ENCODE data around the gene FMNL3.
"Not testable (repeated sequence)": the region's sequence is repeated elsewhere in the genome, so short reads cannot be mapped to it uniquely, and the experiment has no call there.

FMNL3 gene

GRCh38 chr12:49627752-49628360, 79.3 kb downstream of the FMNL3 start:
- DNase-seq, result no peak

DNA sequence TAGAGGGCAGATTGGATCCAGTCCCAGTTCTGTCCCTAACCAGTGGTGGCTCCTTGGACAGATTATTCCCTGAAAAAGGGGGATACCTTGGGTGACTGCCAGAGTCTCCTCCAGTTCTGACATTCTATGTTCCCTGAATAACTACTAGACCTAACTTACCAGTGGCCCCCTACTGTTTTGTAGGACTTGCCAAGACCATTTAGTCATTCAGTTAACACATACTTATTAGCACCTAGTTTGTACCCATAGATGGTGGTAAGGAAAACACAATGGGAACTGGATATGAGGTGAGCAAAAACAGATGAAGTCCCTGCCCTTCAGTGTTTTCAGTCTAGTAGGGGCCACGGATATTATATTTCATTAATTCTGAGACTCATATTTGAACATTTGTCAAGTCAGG, 80.4 kb downstream of the FMNL3 start:
- no peak for DNase-seq

GRCh38 chr12:49626169-49626835, 80.9 kb downstream of the FMNL3 start:
- no peak for DNase-seq

DNA sequence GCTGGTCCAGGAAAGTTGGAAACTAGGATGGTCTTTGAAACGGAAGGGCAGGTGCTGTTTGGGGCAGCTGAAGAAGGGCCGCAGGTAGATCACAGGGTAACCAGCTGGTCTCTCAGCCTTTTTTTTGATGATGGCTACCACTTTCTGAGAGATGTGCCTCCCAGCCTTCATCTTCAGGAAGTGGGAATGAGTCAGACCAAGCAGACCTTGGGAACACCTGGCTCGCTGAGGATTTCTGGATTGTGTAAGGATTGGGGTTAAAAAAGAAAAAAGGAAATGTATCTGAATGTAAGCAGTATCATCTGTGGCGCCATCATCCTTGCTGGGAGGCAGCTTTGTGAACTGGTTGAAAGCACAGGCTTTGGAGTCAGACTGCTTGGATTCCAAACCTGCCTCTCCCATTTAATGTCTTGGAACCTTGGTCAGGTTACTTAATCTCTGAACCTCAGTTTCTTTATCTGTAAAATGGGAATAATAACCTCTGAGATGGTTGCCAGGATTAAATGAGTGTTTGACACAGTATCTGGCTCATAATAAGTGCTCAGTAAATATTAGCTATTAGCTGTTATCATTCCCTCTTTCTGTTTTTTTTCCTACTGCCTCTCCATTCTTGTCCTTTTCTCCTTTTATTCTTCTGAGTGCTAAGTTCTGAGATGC, 82.2 kb downstream of the FMNL3 start:
- no peak for DNase-seq

- peak; percentile 83 for DNase-seq
Measured at GRCh38 chr12:49623142-49623904, 83.9 kb downstream of the FMNL3 start, which contains the start of gene PRPF40B. TSS of gene PRPF40B (plus strand) at chr12:49623561. CDS start at chr12:49623591, 30 bp downstream.

- peak; percentile 64 for DNase-seq
Measured at GRCh38 chr12:49622501-49623141, 84.6 kb downstream of the FMNL3 start.

DNA sequence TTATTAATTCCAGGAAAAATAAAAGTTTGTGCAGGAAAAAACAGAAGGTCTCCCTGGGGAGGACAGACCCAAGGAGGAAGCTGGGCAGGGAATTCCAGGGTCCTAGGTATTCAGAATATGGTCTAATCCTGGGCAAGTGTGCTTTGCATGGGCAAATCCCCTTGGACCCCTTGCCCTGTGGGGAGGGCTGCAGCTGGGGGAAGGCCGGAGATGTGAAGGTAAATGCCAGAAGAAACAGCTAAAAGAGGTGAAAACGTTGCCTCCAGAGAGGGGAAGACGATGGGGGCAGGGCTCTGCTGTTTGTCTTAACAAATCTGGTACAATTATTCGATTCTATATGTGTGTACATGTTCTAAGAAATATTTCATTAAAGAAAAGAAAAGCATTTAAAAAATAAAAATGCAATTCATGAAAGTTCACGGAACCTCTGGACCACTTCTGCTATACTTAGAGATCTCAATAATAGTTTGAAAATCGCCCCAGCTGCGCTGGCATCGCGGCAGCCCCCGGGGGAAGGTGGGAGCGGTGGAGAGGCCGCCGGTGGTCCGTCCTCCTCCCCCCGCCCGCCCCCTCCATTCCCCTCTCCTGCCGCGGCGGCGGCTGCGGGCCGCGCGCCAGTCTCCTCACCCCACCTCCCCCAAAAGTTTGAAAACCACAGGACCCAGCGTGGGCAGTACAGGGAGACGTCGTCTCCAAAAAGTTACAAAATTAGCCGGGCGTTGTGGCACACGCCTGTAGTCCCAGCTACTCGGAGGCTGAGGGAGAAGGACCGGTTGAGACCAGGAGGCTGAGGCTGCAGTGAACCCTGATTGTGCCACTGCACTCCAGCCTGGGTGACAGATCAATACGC, 85.3 kb downstream of the FMNL3 start:
- DNase-seq, result no peak

DNA sequence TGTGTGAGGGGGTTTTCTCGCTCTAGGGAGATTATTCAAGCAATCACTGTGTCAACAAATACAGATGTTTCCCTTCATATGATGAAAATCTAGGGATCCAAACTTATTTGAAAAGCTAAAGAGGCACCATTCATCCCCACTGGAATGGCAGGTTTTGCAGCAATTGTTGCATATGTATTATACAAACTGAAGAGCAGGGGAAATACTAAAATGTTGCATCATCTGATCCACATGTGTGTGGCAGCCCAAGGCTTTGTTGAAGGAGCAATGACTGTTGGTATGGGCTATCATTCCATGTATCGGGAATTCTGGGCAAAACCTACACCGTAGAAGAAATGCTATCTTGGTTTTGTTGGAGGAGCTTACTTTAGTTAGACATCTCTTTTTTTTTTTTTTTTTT, 87.9 kb downstream of the FMNL3 start:
- DNase-seq, result no peak

GRCh38 chr12:49618576-49618975, 88.6 kb downstream of the FMNL3 start:
- DNase-seq, result no peak

GRCh38 chr12:49616533-49617219, 90.5 kb downstream of the FMNL3 start:
- DNase-seq, result no peak

- no peak for DNase-seq
Measured at GRCh38 chr12:49615725-49616124, 91.5 kb downstream of the FMNL3 start.

- no peak for DNase-seq
Measured at GRCh38 chr12:49612210-49612609, 95.0 kb downstream of the FMNL3 start.

DNA sequence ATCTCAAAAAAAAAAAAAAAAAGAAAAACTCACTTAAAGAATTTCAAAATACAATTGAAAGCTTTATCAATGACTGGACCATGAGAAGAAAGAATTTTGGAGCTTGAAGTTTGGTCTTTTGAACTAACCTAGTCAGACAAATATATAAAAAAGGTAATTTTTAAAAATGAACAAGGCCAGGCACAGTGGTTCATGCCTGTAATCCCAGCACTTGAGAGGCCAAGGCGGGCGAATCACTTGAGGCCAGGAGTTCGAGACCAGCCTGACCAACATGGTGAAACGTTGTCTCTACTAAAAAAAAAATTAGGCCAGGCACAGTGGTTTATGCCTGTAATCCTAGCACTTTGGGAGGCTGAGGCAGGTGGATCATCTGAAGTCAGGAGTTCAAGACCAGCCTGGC, 96.4 kb downstream of the FMNL3 start:
- DNase-seq, result not testable (repeated sequence)

- DNase-seq, result no peak
Measured at GRCh38 chr12:49609875-49610154, 97.4 kb downstream of the FMNL3 start.

GRCh38 chr12:49609059-49609874, 97.9 kb downstream of the FMNL3 start:
- DNase-seq, result no peak

DNA sequence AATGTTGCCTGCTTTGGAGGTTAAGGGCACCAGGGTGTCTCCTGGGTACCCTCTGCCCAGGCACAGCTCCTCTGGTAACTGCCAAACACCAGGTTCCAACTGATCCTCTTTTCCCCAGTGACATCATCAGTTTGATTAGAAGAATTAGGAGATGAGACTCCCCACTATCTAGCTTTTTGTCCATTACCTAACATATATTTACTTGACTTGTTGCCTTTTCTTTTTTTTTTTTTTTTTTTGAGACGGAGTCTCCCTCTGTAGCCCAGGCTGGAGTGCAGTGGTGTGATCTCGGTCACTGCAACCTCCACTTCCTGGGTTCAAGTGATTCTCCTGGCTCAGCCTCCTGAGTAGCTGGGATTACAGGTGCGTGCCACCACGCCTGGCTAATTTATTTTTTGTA, 101.7 kb downstream of the FMNL3 start, which contains the start of gene FAM186B:
TSS of gene FAM186B (minus strand) at position 101 of the 400 bp plus-strand sequence. CDS start 162 bp downstream, outside the sequence.
- DNase-seq, result not testable (repeated sequence)

GRCh38 chr12:49604856-49605255, 102.3 kb downstream of the FMNL3 start:
- DNase-seq, result no peak

DNA sequence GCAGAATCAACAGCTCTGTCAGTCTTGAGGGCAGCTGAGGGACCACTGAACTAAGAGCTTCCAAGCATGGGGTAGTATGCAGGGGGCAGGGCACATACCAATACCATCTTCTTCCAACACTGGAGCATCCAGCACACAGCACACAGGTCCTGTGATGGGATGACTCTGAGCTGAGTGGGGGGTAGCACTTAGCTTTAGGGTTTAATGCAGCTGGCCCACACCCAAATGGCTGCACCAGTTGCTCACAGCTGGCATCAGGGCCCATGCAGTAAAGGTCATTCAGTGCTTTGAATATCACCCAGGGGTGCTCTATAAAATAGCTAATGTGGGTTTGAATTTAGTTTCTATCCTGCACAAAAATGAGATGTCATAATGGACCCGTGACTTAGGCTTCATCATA, 103.5 kb downstream of the FMNL3 start:
- DNase-seq, result no peak

- no peak for DNase-seq
Measured at GRCh38 chr12:49599961-49600360, 107.2 kb downstream of the FMNL3 start.

- DNase-seq, result no peak
Measured at GRCh38 chr12:49598527-49598926, 108.7 kb downstream of the FMNL3 start.
